Activated naive CD8-positive, alpha-beta T cell (primary cell): ENCODE data around the gene SLC25A15.
A peak's percentile ranks its signal among the peaks of the same experiment; 100 is the strongest.
"Not testable (repeated sequence)": the region's sequence is repeated elsewhere in the genome, so short reads cannot be mapped to it uniquely, and the experiment has no call there.

Experiments used
- H3K27ac Mint-ChIP-seq: one replicate; pipeline ENCODE4 v1.8.0; 2021; ENCODE audit warnings: mixed read lengths
- H3K27me3 Mint-ChIP-seq: one replicate; pipeline ENCODE4 v1.8.0; 2021; ENCODE audit warnings: mixed read lengths
- H3K36me3 Mint-ChIP-seq: one replicate; pipeline ENCODE4 v1.8.0; 2021; ENCODE audit warnings: mixed read lengths
- H3K4me1 Mint-ChIP-seq: one replicate; pipeline ENCODE4 v1.8.0; 2021; ENCODE audit warnings: low read depth, mixed read lengths
- H3K4me3 Mint-ChIP-seq: one replicate; pipeline ENCODE4 v1.8.0; 2021; ENCODE audit warnings: mild to moderate bottlenecking, mixed read lengths
- H3K9me3 Mint-ChIP-seq: one replicate; pipeline ENCODE4 v1.8.0; 2021; ENCODE audit warnings: low read depth, mixed read lengths

Gene SLC25A15

GRCh38 chr13:40776681-40777165 lies 12.7 kb upstream of the SLC25A15 start:
- H3K36me3 Mint-ChIP-seq = no peaks in the 10 kb centered on the region
- no peaks in the 10 kb centered on the region for H3K27me3 Mint-ChIP-seq
- H3K27ac Mint-ChIP-seq = peak overlapping the region; percentile 100
- H3K4me3 Mint-ChIP-seq = peak overlapping the region; percentile 86
- no peaks in the 10 kb centered on the region for H3K9me3 Mint-ChIP-seq
- H3K4me1 Mint-ChIP-seq = peaks cover 34% of the 10 kb centered on the region

- Mint-ChIP-seq H3K9me3 (no peaks in the 10 kb centered on the region), H3K36me3 (no peaks in the 10 kb centered on the region), H3K27me3 (no peaks in the 10 kb centered on the region), H3K27ac (peak overlapping the region; percentile 100), H3K4me3 (peak overlapping the region; percentile 86), H3K4me1 (peaks cover 34% of the 10 kb centered on the region)
These were observed 12.1 kb upstream of the SLC25A15 start for GRCh38 chr13:40777166-40777808.

- Mint-ChIP-seq H3K4me1 (peaks cover 34% of the 10 kb centered on the region), H3K27me3 (no peaks in the 10 kb centered on the region), H3K36me3 (no peaks in the 10 kb centered on the region), H3K9me3 (no peaks in the 10 kb centered on the region), H3K4me3 (peak overlapping the region; percentile 43), H3K27ac (peak overlapping the region; percentile 100)
These were observed 11.6 kb upstream of the SLC25A15 start for GRCh38 chr13:40777809-40778175.

GRCh38 chr13:40779049-40779448 lies 10.4 kb upstream of the SLC25A15 start:
- Mint-ChIP-seq H3K27ac (peak overlapping the region; percentile 100), H3K4me3 (no peak overlapping the region), H3K27me3 (no peaks in the 10 kb centered on the region), H3K4me1 (peaks cover 34% of the 10 kb centered on the region), H3K9me3 (no peaks in the 10 kb centered on the region), H3K36me3 (no peaks in the 10 kb centered on the region)

GRCh38 chr13:40779796-40780285 lies 9.6 kb upstream of the SLC25A15 start:
- peak overlapping the region; percentile 22 for H3K27ac Mint-ChIP-seq
- no peaks in the 10 kb centered on the region for H3K9me3 Mint-ChIP-seq
- peaks cover 34% of the 10 kb centered on the region for H3K4me1 Mint-ChIP-seq

GRCh38 chr13:40780822-40781401 lies 8.5 kb upstream of the SLC25A15 start:
- Mint-ChIP-seq H3K27ac (no peak overlapping the region), H3K4me3 (no peak overlapping the region), H3K9me3 (no peaks in the 10 kb centered on the region), H3K36me3 (no peaks in the 10 kb centered on the region), H3K4me1 (peaks cover 28% of the 10 kb centered on the region), H3K27me3 (no peaks in the 10 kb centered on the region)

More at GRCh38 chr13:40779796-40780285, 9.6 kb upstream of the SLC25A15 start:
- H3K4me3 Mint-ChIP-seq = no peak overlapping the region
- H3K27me3 Mint-ChIP-seq = no peaks in the 10 kb centered on the region
- H3K36me3 Mint-ChIP-seq = no peaks in the 10 kb centered on the region

- Mint-ChIP-seq H3K27me3 (no peaks in the 10 kb centered on the region), H3K27ac (no peak overlapping the region), H3K4me1 (peaks cover 25% of the 10 kb centered on the region), H3K4me3 (no peak overlapping the region), H3K36me3 (no peaks in the 10 kb centered on the region), H3K9me3 (no peaks in the 10 kb centered on the region)
These were observed 7.7 kb upstream of the SLC25A15 start for GRCh38 chr13:40781717-40782116.

- H3K27me3 Mint-ChIP-seq, H3K4me3 Mint-ChIP-seq, H3K27ac Mint-ChIP-seq, H3K9me3 Mint-ChIP-seq, H3K36me3 Mint-ChIP-seq: not testable (repeated sequence)
- H3K4me1 Mint-ChIP-seq = peaks cover 24% of the 10 kb centered on the region
These were observed 6.4 kb upstream of the SLC25A15 start for GRCh38 chr13:40782971-40783370.

GRCh38 chr13:40784540-40784939 lies 4.9 kb upstream of the SLC25A15 start:
- Mint-ChIP-seq H3K36me3 (no peaks in the 10 kb centered on the region), H3K4me1 (peaks cover 20% of the 10 kb centered on the region), H3K27ac (no peak overlapping the region), H3K4me3 (no peak overlapping the region), H3K9me3 (no peaks in the 10 kb centered on the region), H3K27me3 (no peaks in the 10 kb centered on the region)

- no peaks in the 10 kb centered on the region for H3K36me3 Mint-ChIP-seq
- H3K4me3 Mint-ChIP-seq = peak overlapping the region; percentile 27
- no peaks in the 10 kb centered on the region for H3K9me3 Mint-ChIP-seq
- peak overlapping the region; percentile 54 for H3K27ac Mint-ChIP-seq
- H3K4me1 Mint-ChIP-seq = peaks cover 26% of the 10 kb centered on the region
- no peaks in the 10 kb centered on the region for H3K27me3 Mint-ChIP-seq
These were observed 2.8 kb upstream of the SLC25A15 start for GRCh38 chr13:40786568-40786996.

- H3K4me3 Mint-ChIP-seq = peak overlapping the region; percentile 63
- no peaks in the 10 kb centered on the region for H3K36me3 Mint-ChIP-seq
- H3K27me3 Mint-ChIP-seq = no peaks in the 10 kb centered on the region
- no peaks in the 10 kb centered on the region for H3K9me3 Mint-ChIP-seq
- peak overlapping the region; percentile 73 for H3K27ac Mint-ChIP-seq
- peaks cover 30% of the 10 kb centered on the region for H3K4me1 Mint-ChIP-seq
These were observed 2.3 kb upstream of the SLC25A15 start for GRCh38 chr13:40787062-40787461.

GRCh38 chr13:40788540-40789274 lies 704 bp upstream of the SLC25A15 start:
- peak overlapping the region; percentile 84 for H3K4me3 Mint-ChIP-seq
- peak overlapping the region; percentile 85 for H3K27ac Mint-ChIP-seq
- not testable (repeated sequence) for H3K36me3 Mint-ChIP-seq, H3K27me3 Mint-ChIP-seq, H3K9me3 Mint-ChIP-seq
- H3K4me1 Mint-ChIP-seq = peaks cover 33% of the 10 kb centered on the region

- H3K9me3 Mint-ChIP-seq = no peaks in the 10 kb centered on the region
- H3K4me3 Mint-ChIP-seq = peak overlapping the region; percentile 84
- H3K27me3 Mint-ChIP-seq = no peaks in the 10 kb centered on the region
- peak overlapping the region; percentile 81 for H3K27ac Mint-ChIP-seq
- H3K36me3 Mint-ChIP-seq = no peaks in the 10 kb centered on the region
- peaks cover 34% of the 10 kb centered on the region for H3K4me1 Mint-ChIP-seq
These were observed 774 bp downstream of the SLC25A15 start for GRCh38 chr13:40790154-40790616.

- Mint-ChIP-seq H3K4me3 (peak overlapping the region; percentile 13), H3K27me3 (no peaks in the 10 kb centered on the region)
These were observed 3.1 kb downstream of the SLC25A15 start for GRCh38 chr13:40792284-40793051.

More at GRCh38 chr13:40792284-40793051, 3.1 kb downstream of the SLC25A15 start:
- peaks cover 24% of the 10 kb centered on the region for H3K4me1 Mint-ChIP-seq
- H3K9me3 Mint-ChIP-seq = no peaks in the 10 kb centered on the region
- peak overlapping the region; percentile 64 for H3K27ac Mint-ChIP-seq
- H3K36me3 Mint-ChIP-seq = no peaks in the 10 kb centered on the region
